Erythroblast (primary cell): ENCODE data around the gene CEACAM3.
"Not testable (repeated sequence)": the region's sequence is repeated elsewhere in the genome, so short reads cannot be mapped to it uniquely, and the experiment has no call there.

Experiments used
- DNase-seq, 2 experiments: peaks; one replicate each; lab custom pipeline; 2025; lab: John Stamatoyannopoulos, UW
- GATA1 ChIP-seq: IDR thresholded peaks from 2 replicates; pipeline ENCODE4 v1.6.1; 2011; ENCODE audit warnings: low read depth, mild to moderate bottlenecking, control low read depth, low read length, moderate library complexity
- POLR2A ChIP-seq: IDR thresholded peaks from 2 replicates; pipeline ENCODE4 v1.6.1; 2011; ENCODE audit warnings: mild to moderate bottlenecking, low read length

The CEACAM3 gene

GRCh38 chr19:41796362-41796761, at the start of gene CEACAM3:
TSS of gene CEACAM3 (plus strand) at chr19:41796587. CDS start at chr19:41796678, 91 bp downstream.
- TF ChIP-seq GATA1 (no peak), POLR2A (no peak)
- no peak for DNase-seq

GRCh38 chr19:41746593-41747227, 49.7 kb upstream of the CEACAM3 start:
- peak; percentile 28 to 40 for DNase-seq
- TF ChIP-seq GATA1 = no peak
- TF ChIP-seq POLR2A = no peak

GRCh38 chr19:41748012-41748411, 48.4 kb upstream of the CEACAM3 start:
- TF ChIP-seq GATA1 (no peak), POLR2A (no peak)
- no peak for DNase-seq

GRCh38 chr19:41750248-41751134, 45.9 kb upstream of the CEACAM3 start:
- DNase-seq = not testable (repeated sequence)

- TF ChIP-seq POLR2A (no peak), GATA1 (no peak)
- DNase-seq = peak; percentile 41 to 72
These were observed 43.2 kb upstream of the CEACAM3 start for GRCh38 chr19:41753159-41753558.

GRCh38 chr19:41753936-41754529, 42.4 kb upstream of the CEACAM3 start:
- TF ChIP-seq POLR2A (no peak), GATA1 (no peak)
- DNase-seq = peak; percentile 29 to 67

- TF ChIP-seq POLR2A (no peak), GATA1 (no peak)
- DNase-seq = no peak
These were observed 41.0 kb upstream of the CEACAM3 start, which contains the start of gene CEACAM6 for GRCh38 chr19:41755328-41755913. TSS of gene CEACAM6 (plus strand) at chr19:41755530. CDS start at chr19:41755639, 109 bp downstream.

GRCh38 chr19:41758846-41759245, 37.5 kb upstream of the CEACAM3 start:
- DNase-seq = no peak
- TF ChIP-seq POLR2A (no peak), GATA1 (no peak)

- TF ChIP-seq GATA1 (no peak), POLR2A (no peak)
- DNase-seq = no peak
These were observed 29.3 kb upstream of the CEACAM3 start for GRCh38 chr19:41767115-41767514.

GRCh38 chr19:41768105-41768504, 28.3 kb upstream of the CEACAM3 start:
- DNase-seq = not testable (repeated sequence)

GRCh38 chr19:41769608-41770007, 26.8 kb upstream of the CEACAM3 start:
- no peak for DNase-seq
- TF ChIP-seq GATA1 (no peak), POLR2A (no peak)

GRCh38 chr19:41771410-41771809, 25.0 kb upstream of the CEACAM3 start:
- DNase-seq = no peak
- TF ChIP-seq POLR2A = no peak

- TF ChIP-seq GATA1 (no peak), POLR2A (no peak)
- no peak for DNase-seq
These were observed 21.8 kb upstream of the CEACAM3 start for GRCh38 chr19:41774515-41774980.

GRCh38 chr19:41776700-41777099, 19.7 kb upstream of the CEACAM3 start:
- DNase-seq = no peak
- no peak for TF ChIP-seq GATA1
- no peak for TF ChIP-seq POLR2A
